Breast epithelium (tissue), 4 donors: ENCODE measurements around the gene KATNA1. TPM values are rescaled to one million over a fixed set of nuclear protein-coding genes. Genes with fewer than 3 reads are reported as not detected.
A peak's percentile ranks its signal among the peaks of the same experiment; 100 is the strongest.

Experiments
- DNase-seq, 2 donors: peaks; one replicate each; pipeline ENCODE4 v3.0.0-alpha.2; 2019; ENCODE audit warnings: low spot score in 2 of 2
- H3K27ac ChIP-seq, 2 donors: fragments of 200-600 bp; sonication (generic) in 1 of 2; one replicate each; pipeline ENCODE4 v1.5.1; 2016 to 2019; ENCODE audit warnings: mild to moderate bottlenecking in 1 of 2
- H3K27me3 ChIP-seq, 2 donors: fragments of 200-600 bp; sonication (generic) in 1 of 2; one replicate each; pipeline versions ENCODE4 v1.5.1 to v1.6.0; 2017 to 2019; ENCODE audit warnings: control low read depth in 1 of 2, mild to moderate bottlenecking in 1 of 2
- H3K36me3 ChIP-seq: fragments of 200-600 bp; one replicate; pipeline ENCODE4 v1.5.1; 2019
- H3K4me1 ChIP-seq, 2 donors: fragments of 200-600 bp; sonication (generic); one replicate each; pipeline ENCODE4 v1.5.1; 2016 to 2019; ENCODE audit warnings: control low read depth in 1 of 2
- H3K4me3 ChIP-seq, 3 donors: fragments of 200-600 bp; sonication (generic); 1 replicate in 2 of 3; 2 replicates in 1 of 3; pipeline ENCODE4 v1.5.1; 2016 to 2019; ENCODE audit warnings: mild to moderate bottlenecking in 3 of 3, moderate library complexity in 2 of 3
- H3K9me3 ChIP-seq, 2 donors: fragments of 200-600 bp; sonication (generic) in 1 of 2; one replicate each; pipeline ENCODE4 v1.5.1; 2016 to 2019; ENCODE audit warnings: control low read depth in 1 of 2
- CTCF ChIP-seq, 3 donors: fragments of 450-650 bp; IDR thresholded peaks; one replicate each; pipeline ENCODE4 v1.5.1; 2016 to 2017; ENCODE audit warnings: antibody characterized with exemption in 3 of 3, mild to moderate bottlenecking in 3 of 3, moderate library complexity in 3 of 3
- POLR2A ChIP-seq: fragments of 450-650 bp; IDR thresholded peaks from one replicate; pipeline ENCODE4 v1.6.1; 2016; ENCODE audit warnings: antibody characterized with exemption, mild to moderate bottlenecking, moderate library complexity
- POLR2AphosphoS5 ChIP-seq, 3 donors: sonication (generic); formaldehyde crosslinking; IDR thresholded peaks; one replicate each; pipeline ENCODE4 v1.6.1; 2017; ENCODE audit warnings: antibody characterized with exemption in 3 of 3
- intact Hi-C: fragments of 100-400 bp; cut with DNase I; formaldehyde crosslinking; loops from one replicate; pipeline ENCODE4 v1.15.1; 2023; ENCODE audit warnings: low total_unique reads
- total RNA-seq, 3 donors: library from RNA; depleted of rRNA; stranded (reverse); fragments of >200 nt; gene quantifications; one replicate each; pipeline ENCODE4 v1.1.0, GENCODE V29; 2016

Gene KATNA1
- total RNA-seq, 3 donors from 2014 or later = 20.1 to 24.9 (median 21.1) TPM

- no peaks in the 10 kb centered on the region for H3K9me3 ChIP-seq
- H3K4me3 ChIP-seq = peak overlapping the region; percentile 96 to 100 (median 98)
- no peaks in the 10 kb centered on the region for H3K4me1 ChIP-seq
- H3K27me3 ChIP-seq = no peaks in the 10 kb centered on the region
- TF ChIP-seq POLR2AphosphoS5 (IDR thresholded peaks at IDR 0.05) (peak; percentile 26 to 77 (median 54)), POLR2A (peak; percentile 51), CTCF (IDR thresholded peaks at IDR 0.05) (no peak)
- intact Hi-C loops = no loop called here
- peak overlapping the region; percentile 97 to 98 for H3K27ac ChIP-seq
- H3K36me3 ChIP-seq = no peaks in the 10 kb centered on the region
- DNase-seq = peak; percentile 46 to 63
These were observed 81.9 kb downstream of the KATNA1 start for GRCh38 chr6:149566410-149567193.

- H3K4me3 ChIP-seq = peak within 1 kb of the TSS; percentile 96 to 100 (median 98)
- H3K27me3 ChIP-seq = no peaks in the 10 kb centered on the region
- TF ChIP-seq POLR2AphosphoS5 (IDR thresholded peaks at IDR 0.05) = no peak
- peak; percentile 24 to 70 (median 63) for TF ChIP-seq CTCF (IDR thresholded peaks at IDR 0.05)
- no peaks in the 10 kb centered on the region for H3K36me3 ChIP-seq
- peak within 1 kb of the TSS; percentile 97 to 98 for H3K27ac ChIP-seq
- DNase-seq = peak; percentile 89 to 94
- no peaks in the 10 kb centered on the region for H3K4me1 ChIP-seq
- intact Hi-C loops = no loop called here
- no peaks in the 10 kb centered on the region for H3K9me3 ChIP-seq
These were observed 82.7 kb downstream of the KATNA1 start, which contains the start of gene GINM1 for GRCh38 chr6:149565527-149566409. Gene GINM1, plus strand, starts transcription at chr6:149566375. Its CDS starts 40 bp downstream, at chr6:149566415.

GRCh38 chr6:149563928-149564325 is 84.6 kb downstream of the KATNA1 start:
- Histone ChIP-seq H3K27me3 (no peaks in the 10 kb centered on the region), H3K4me1 (no peaks in the 10 kb centered on the region), H3K27ac (no peak overlapping the region), H3K9me3 (no peaks in the 10 kb centered on the region), H3K4me3 (no peak overlapping the region), H3K36me3 (no peaks in the 10 kb centered on the region)
- TF ChIP-seq CTCF (IDR thresholded peaks at IDR 0.05) = no peak
- no peak for TF ChIP-seq POLR2AphosphoS5 (IDR thresholded peaks at IDR 0.05)
- no peak for TF ChIP-seq POLR2A
- intact Hi-C loops = no loop called here
- DNase-seq = no peak

- H3K4me3 ChIP-seq = no peak overlapping the region
- no peak overlapping the region for H3K27ac ChIP-seq
These were observed 85.1 kb downstream of the KATNA1 start for GRCh38 chr6:149563203-149563927.

More at GRCh38 chr6:149563203-149563927, 85.1 kb downstream of the KATNA1 start:
- no peak for DNase-seq
- no peaks in the 10 kb centered on the region for H3K36me3 ChIP-seq
- H3K4me1 ChIP-seq = no peaks in the 10 kb centered on the region
- intact Hi-C loops = no loop called here
- H3K27me3 ChIP-seq = no peaks in the 10 kb centered on the region
- TF ChIP-seq CTCF (IDR thresholded peaks at IDR 0.05) = no peak
- TF ChIP-seq POLR2AphosphoS5 (IDR thresholded peaks at IDR 0.05) = no peak
- no peak for TF ChIP-seq POLR2A
- no peaks in the 10 kb centered on the region for H3K9me3 ChIP-seq
